NCI-H146 treated with DMSO at 0.1 percent for 48 hours (cell line): ENCODE measurements around the gene SHKBP1.
"Not testable (repeated sequence)": the region's sequence is repeated elsewhere in the genome, so short reads cannot be mapped to it uniquely, and the experiment has no call there.

Experiments
- DNase-seq: peaks from one replicate; lab custom pipeline; 2025; ENCODE audit not compliant: unreplicated experiment; lab: John Stamatoyannopoulos, UW

The SHKBP1 gene

GRCh38 chr19:40613690-40614621, 37.3 kb downstream of the SHKBP1 start:
- peak; percentile 29 for DNase-seq

DNA sequence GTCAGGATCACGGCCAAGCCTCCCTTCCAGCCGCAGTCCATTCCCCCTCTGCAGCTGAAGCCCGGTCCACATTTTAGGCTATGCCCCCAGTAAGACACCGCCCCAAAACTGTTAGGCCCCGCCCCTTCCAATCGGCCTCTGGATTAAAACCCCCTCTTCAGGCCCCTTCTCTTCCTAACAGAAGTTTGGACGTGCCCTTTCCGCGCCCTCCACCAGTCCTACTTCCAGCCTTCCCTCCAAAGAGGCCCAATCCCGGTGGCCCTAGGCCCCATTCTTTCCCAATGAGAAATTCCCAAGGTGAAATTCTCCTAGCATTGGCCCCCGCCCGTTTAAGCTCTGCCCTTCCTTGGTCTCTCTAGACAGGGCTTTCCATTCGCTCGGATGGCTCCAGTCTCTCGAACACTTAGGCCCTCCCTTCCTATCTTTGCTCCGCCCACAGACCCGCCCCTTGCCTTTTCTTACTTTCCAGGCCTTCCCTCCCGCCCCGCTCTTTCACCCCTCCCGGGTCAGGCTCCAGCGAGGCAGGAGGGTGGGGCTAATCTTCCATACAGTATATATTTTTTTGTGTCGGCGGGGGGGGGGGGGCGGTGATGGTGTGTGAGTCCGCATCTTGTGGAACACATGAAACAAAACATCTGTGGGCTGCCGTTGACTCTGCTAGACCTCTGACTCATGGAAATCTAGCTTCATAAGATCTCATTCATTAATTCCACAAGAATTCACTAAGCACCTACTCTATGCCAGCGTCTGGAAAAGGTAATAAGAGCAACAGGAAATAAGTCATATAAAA, 38.1 kb downstream of the SHKBP1 start:
- peak; percentile 27 for DNase-seq

DNA sequence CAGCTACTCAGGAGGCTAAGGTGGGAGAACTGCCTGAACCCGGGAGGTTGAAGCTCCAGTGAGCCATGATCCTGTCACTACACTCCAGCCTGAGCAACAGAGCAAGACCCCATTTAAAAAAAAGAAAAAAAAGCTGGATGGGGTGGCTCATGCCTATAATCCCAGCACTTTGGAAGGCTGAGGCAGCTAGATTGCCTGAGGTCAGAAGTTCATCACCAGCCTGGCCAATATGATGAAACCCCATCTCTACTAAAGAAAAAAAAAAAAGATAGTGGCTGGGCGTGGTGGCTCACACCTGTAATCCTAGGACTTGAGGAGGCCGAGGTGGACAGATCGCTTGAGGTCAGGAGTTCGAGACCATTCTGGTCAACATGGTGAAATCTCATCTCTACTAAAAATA, 39.5 kb downstream of the SHKBP1 start:
- no peak for DNase-seq

- no peak for DNase-seq
Observed at GRCh38 chr19:40616941-40617340, 40.3 kb downstream of the SHKBP1 start.

DNA sequence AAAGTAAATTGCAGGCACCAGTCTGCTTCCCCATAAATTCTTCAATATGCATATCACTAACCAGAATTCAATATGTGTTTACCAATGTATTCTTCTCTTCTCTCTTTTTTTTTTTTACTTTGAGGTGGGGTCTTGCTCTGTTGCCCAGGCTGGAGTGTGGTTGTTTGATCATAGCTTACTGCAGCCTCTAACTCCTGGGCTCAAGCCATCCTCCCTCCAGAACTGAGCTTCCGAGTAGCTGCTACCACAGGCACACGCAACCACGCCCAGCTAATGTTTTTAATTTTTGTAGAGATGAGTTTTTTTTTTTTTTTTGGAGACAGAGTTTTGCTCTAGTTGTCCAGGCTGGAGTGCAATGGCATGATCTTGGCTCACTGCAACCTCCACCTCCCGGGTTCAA, 41.3 kb downstream of the SHKBP1 start:
- no peak for DNase-seq

DNA sequence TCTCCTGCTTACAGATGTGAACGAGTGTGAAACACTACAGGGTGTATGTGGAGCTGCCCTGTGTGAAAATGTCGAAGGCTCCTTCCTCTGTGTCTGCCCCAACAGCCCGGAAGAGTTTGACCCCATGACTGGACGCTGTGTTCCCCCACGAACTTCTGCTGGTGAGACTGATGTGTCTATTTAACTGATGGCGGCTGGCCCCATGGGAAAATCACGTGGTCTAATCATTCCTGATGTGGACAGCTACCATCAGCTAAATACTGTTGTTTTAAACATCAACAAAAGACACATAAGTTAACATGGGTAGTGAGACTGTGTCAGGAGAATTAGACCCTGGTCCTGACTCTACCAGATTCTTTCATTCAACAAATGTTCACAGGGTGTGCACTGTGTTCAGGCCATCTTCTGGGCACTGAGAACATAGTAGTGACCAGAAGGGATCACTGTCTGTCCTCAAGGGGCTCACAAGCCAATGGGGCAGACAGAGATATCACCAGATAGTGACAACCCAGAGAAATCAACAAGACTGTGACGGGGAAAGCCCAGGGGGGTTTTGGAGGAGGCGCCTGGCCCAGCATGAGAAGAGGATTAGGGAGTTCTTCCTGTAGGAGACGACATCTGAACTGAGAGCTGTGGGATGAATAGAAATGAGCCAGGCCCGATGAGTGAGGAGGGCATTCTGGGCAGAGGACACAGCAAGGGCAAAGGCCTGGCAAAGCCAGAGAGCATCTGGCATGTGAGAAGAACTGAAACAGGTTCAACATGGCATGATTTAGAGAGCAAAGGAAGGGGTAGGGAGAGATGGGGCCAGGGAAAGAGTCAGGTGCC, 42.9 kb downstream of the SHKBP1 start:
- no peak for DNase-seq

DNA sequence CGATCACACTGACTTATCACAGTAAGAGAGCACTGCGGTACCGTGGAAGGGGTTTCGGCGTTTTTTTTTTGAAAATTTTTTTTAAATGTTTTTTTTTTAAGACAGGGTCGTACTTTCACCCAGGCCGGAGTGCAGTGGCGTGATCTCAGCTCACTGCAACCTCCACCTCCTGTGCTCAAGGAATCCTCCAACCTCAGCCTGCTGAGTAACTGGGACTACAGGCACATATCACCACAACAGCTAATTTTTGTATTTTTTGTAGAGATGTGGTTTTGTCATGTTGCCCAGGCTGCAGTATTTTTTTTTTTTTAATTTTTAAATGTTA, 43.5 kb downstream of the SHKBP1 start:
- DNase-seq = no peak

DNA sequence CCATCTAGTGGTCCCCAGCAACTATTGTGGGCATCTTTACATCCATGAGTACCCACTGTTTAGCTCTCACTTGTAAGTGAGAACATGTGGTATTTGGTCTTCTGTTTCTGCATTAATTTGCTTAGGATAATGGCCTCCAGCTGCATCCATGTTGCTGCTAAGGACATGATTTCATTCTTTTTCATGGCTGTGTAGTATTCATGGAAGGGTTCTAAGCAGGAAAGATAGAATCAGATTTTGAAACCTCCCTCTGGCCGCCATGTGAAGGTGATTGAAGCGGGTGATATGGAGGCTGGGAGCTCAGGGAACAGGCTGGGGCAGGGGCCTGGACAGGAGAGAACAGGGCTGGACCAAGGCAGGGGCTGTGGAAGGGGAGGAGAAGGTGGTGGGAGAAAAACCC, 44.6 kb downstream of the SHKBP1 start:
- DNase-seq = no peak

- DNase-seq = no peak
Observed at GRCh38 chr19:40621966-40622772, 45.5 kb downstream of the SHKBP1 start.

DNA sequence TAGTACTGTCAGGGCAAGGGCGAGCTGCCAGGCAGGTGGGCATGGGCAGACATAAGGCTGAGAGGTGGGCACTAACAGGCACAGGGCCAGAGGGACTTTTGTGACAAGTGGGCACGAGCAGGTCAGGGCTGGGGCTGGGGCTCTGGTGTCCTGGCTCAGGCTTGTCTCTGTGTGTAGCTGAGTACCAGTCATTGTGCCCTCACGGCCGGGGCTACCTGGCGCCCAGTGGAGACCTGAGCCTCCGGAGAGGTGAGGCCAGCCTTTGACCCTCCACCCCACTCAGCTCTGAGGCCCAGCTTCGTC, 46.1 kb downstream of the SHKBP1 start:
- no peak for DNase-seq

DNA sequence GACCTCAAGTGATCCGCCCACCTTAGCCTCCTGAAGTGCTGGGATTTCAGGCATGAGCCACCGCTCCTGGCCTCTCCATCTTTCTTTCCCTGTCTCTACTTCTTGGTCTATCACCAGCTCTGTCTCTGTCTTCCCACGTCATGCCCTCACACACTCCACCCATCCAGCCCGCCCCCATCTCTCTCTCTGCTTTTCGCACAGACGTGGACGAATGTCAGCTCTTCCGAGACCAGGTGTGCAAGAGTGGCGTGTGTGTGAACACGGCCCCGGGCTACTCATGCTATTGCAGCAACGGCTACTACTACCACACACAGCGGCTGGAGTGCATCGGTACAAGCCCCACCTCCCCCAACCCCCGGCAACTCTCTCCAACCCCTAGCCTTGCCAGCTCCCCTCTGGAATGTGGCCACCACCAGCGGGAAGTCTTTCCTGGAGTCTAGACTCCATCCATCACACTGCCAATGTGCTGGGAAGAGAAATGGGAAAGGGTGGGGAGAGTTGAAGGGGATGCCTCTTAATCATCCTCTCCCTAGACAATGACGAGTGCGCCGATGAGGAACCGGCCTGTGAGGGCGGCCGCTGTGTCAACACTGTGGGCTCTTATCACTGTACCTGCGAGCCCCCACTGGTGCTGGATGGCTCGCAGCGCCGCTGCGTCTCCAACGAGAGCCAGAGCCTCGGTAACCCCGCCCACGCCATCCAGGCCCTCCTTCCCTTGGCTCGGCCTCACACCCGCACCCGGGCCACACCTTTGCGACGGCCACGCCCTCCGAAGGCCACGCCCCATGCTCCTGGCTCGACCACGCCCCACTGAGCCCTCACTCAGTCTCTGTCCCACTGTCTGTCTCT, 47.0 kb downstream of the SHKBP1 start:
- peak; percentile 92 for DNase-seq

DNA sequence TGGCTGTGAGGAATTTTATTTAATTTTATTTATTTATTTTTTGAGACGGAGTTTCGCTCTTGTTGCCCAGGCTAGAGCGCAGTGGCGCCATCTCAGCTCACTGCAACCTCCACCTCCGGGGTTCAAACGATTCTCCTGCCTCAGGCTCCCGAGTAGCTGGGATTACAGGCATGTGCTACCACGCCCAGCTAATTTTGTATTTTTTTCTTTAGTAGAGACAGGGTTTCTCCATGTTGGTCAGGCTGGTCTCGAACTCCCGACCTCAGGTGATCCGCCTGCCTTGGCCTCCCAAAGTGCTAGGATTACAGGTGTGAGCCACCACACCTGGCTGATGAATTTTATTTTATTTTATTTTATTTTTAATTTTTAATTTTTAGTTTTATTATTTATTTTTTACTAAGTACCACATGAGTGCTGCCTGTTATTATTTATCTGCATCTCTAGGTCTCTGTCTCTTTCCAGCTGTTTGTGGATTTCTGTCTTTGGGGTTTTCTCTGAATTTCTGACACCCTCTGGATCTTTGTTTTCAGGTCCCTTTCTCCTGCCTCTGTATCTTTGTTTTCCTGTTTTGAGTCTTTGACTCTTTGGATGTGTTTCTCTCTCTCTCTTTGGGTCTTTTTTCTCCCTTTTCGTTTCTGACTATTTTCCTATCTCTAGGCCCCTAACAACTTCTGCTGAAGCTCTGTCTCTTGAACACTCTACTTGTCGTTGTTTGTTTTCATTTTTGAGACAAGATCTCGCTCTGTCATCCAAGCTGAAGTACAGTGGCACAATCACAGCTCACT, 47.9 kb downstream of the SHKBP1 start:
- DNase-seq = not testable (repeated sequence)

- no peak for DNase-seq
Observed at GRCh38 chr19:40625406-40626120, 48.9 kb downstream of the SHKBP1 start.

- no peak for DNase-seq
Observed at GRCh38 chr19:40626918-40627317, 50.2 kb downstream of the SHKBP1 start.

GRCh38 chr19:40627486-40628279, 51.0 kb downstream of the SHKBP1 start:
- no peak for DNase-seq

- no peak for DNase-seq
Observed at GRCh38 chr19:40629346-40629745, 52.7 kb downstream of the SHKBP1 start.

DNA sequence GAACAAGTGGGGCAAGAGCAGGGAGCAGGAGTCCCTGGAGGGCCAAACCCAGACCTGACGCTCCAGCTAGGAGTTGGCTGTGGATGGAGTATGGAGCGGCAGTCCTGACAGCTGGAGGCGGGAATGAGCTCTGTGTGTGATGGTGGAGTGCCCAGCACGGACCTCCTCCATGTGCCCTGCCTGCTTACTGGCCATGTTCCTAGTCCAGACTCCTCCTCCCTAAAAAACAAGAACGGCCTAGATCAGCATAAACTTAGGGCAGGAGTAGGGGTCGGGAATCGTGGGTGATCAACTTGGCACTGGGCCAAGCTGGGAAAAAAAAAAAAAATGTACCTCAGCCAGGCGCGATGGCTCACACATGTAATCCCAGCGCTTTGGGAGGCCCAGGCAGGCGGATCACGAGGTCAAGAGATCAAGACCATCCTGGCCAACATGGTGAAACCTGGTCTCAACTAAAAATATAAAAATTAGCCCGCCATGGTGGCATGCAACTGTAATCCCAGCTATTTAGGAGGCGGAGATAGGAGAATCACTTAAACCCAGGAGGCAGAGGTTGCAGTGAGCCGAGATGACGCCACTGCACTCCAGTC, 54.0 kb downstream of the SHKBP1 start:
- no peak for DNase-seq
